Activated CD8-positive, alpha-beta memory T cell treated with anti-CD3 and anti-CD28 coated beads for 1 hour (primary cell): Measurements from ENCODE around the gene TIFAB.

Source experiments
- DNase-seq, 2 donors: peaks; one replicate each; pipeline ENCODE4 v3.0.0-alpha.2; 2020; ENCODE audit warnings: low read depth in 1 of 2; ENCODE audit errors: extremely low read depth in 1 of 2

The TIFAB gene

GRCh38 chr5:135428586-135428985 lies 23.6 kb downstream of the TIFAB start:
- no peak for DNase-seq

GRCh38 chr5:135426102-135427082 lies 25.8 kb downstream of the TIFAB start:
- DNase-seq = no peak

- no peak for DNase-seq
Measured at GRCh38 chr5:135425641-135426040, 26.5 kb downstream of the TIFAB start.

- DNase-seq = no peak
Measured at GRCh38 chr5:135423846-135424168, 28.3 kb downstream of the TIFAB start.

- no peak for DNase-seq
Measured at GRCh38 chr5:135423146-135423845, 28.9 kb downstream of the TIFAB start.

- no peak for DNase-seq
Measured at GRCh38 chr5:135422419-135422818, 29.7 kb downstream of the TIFAB start.

- DNase-seq = no peak
Measured at GRCh38 chr5:135417083-135417482, 35.1 kb downstream of the TIFAB start.

GRCh38 chr5:135405082-135405481 lies 47.1 kb downstream of the TIFAB start:
- no peak for DNase-seq

- DNase-seq = no peak
Measured at GRCh38 chr5:135402031-135402430, 50.1 kb downstream of the TIFAB start.

- no peak for DNase-seq
Measured at GRCh38 chr5:135400866-135401265, 51.3 kb downstream of the TIFAB start.

- DNase-seq = no peak
Measured at GRCh38 chr5:135399794-135400542, 52.2 kb downstream of the TIFAB start.

- peak; percentile 38 to 75 for DNase-seq
Measured at GRCh38 chr5:135398855-135399793, 53.0 kb downstream of the TIFAB start, which contains the start of gene MACROH2A1. Gene MACROH2A1, minus strand, starts transcription at chr5:135399231. Its CDS starts 10,138 bp downstream, at chr5:135389093.

- no peak for DNase-seq
Measured at GRCh38 chr5:135398160-135398854, 53.8 kb downstream of the TIFAB start.
